A549 (cell line): ENCODE data around the gene MAD2L1BP.

Experiments used
- KDM1A ChIP-seq: fragments of 200-600 bp; sonication (generic); IDR thresholded peaks from 2 replicates; pipeline ENCODE4 v1.6.1; 2016; ENCODE audit warnings: low read depth, mild to moderate bottlenecking
- KDM5A ChIP-seq: fragments of 200-600 bp; sonication (generic); IDR thresholded peaks from 2 replicates; pipeline ENCODE4 v1.6.1; 2016; ENCODE audit warnings: antibody characterized with exemption, mild to moderate bottlenecking
- MAFK ChIP-seq: fragments of 450-650 bp; IDR thresholded peaks from 2 replicates; pipeline ENCODE4 v1.6.1; 2014; ENCODE audit not compliant: partially characterized antibody
- MAZ ChIP-seq: fragments of 150-350 bp; IDR thresholded peaks from 2 replicates; pipeline ENCODE4 v1.6.1; 2014; ENCODE audit warnings: antibody characterized with exemption, low read depth, low read length, borderline replicate concordance
- POLR2AphosphoS2 ChIP-seq: conservative IDR thresholded peaks from 2 replicates; pipeline ENCODE4 v1.6.1; 2012; ENCODE audit warnings: low read length, improper control_type of control experiment, inconsistent platforms
- RFX5 ChIP-seq: fragments of 450-650 bp; IDR thresholded peaks from 2 replicates; pipeline ENCODE4 v1.7.1; 2014; ENCODE audit warnings: antibody characterized with exemption, mild to moderate bottlenecking, moderate library complexity
- ZC3H11A ChIP-seq: fragments of 450-650 bp; IDR thresholded peaks from 2 replicates; pipeline ENCODE4 v1.6.1; 2014; ENCODE audit warnings: antibody characterized with exemption, mild to moderate bottlenecking
- ZNF302 ChIP-seq: fragments of 250-450 bp; sonication (Bioruptor Pico); IDR thresholded peaks from 2 replicates; pipeline ENCODE4 v1.9.0; 2021; ENCODE audit warnings: inconsistent platforms, mild to moderate bottlenecking, moderate library complexity
- TF ChIP-seq, protein P1 (sequence below): fragments of >200 bp; sonication (Bioruptor Twin); formaldehyde crosslinking; IDR thresholded peaks from 3 replicates; pipeline ENCODE4 v1.5.1; 2016
- TF ChIP-seq, protein P2 (sequence below): fragments of 200-600 bp; sonication (generic); IDR thresholded peaks from 2 replicates; pipeline ENCODE4 v1.6.1; 2016; ENCODE audit warnings: antibody characterized with exemption, mild to moderate bottlenecking, moderate library complexity

DNA sequence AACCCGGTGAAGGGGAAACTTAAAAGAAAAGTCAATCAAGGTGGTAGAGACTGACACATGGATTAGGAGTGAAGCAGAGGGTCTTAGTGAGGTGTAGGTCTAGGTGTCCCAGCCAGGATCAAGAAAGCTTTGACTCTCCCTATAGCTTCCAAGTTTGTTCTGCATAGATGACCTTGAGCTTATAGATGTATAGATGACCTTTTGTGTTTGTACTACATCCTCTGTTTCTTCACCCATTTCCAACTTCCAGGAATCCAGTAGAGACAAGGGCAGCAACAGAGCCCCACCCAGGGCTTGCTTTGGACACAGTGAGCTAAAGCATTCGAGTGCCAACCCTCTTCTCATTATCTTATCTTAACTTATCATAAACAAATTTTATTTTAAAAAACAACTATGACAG, 53.8 kb downstream of the MAD2L1BP start:
- TF ChIP-seq POLR2AphosphoS2 (no peak), RFX5 (no peak), ZC3H11A (no peak), KDM5A (no peak), MAZ (no peak), KDM1A (no peak), ZNF302 (CRISPR knock-in tag) (no peak), MAFK (no peak)
- TF ChIP-seq, protein P1, sequence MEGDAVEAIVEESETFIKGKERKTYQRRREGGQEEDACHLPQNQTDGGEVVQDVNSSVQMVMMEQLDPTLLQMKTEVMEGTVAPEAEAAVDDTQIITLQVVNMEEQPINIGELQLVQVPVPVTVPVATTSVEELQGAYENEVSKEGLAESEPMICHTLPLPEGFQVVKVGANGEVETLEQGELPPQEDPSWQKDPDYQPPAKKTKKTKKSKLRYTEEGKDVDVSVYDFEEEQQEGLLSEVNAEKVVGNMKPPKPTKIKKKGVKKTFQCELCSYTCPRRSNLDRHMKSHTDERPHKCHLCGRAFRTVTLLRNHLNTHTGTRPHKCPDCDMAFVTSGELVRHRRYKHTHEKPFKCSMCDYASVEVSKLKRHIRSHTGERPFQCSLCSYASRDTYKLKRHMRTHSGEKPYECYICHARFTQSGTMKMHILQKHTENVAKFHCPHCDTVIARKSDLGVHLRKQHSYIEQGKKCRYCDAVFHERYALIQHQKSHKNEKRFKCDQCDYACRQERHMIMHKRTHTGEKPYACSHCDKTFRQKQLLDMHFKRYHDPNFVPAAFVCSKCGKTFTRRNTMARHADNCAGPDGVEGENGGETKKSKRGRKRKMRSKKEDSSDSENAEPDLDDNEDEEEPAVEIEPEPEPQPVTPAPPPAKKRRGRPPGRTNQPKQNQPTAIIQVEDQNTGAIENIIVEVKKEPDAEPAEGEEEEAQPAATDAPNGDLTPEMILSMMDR = no peak
- TF ChIP-seq, protein P2, sequence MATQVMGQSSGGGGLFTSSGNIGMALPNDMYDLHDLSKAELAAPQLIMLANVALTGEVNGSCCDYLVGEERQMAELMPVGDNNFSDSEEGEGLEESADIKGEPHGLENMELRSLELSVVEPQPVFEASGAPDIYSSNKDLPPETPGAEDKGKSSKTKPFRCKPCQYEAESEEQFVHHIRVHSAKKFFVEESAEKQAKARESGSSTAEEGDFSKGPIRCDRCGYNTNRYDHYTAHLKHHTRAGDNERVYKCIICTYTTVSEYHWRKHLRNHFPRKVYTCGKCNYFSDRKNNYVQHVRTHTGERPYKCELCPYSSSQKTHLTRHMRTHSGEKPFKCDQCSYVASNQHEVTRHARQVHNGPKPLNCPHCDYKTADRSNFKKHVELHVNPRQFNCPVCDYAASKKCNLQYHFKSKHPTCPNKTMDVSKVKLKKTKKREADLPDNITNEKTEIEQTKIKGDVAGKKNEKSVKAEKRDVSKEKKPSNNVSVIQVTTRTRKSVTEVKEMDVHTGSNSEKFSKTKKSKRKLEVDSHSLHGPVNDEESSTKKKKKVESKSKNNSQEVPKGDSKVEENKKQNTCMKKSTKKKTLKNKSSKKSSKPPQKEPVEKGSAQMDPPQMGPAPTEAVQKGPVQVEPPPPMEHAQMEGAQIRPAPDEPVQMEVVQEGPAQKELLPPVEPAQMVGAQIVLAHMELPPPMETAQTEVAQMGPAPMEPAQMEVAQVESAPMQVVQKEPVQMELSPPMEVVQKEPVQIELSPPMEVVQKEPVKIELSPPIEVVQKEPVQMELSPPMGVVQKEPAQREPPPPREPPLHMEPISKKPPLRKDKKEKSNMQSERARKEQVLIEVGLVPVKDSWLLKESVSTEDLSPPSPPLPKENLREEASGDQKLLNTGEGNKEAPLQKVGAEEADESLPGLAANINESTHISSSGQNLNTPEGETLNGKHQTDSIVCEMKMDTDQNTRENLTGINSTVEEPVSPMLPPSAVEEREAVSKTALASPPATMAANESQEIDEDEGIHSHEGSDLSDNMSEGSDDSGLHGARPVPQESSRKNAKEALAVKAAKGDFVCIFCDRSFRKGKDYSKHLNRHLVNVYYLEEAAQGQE = no peak
